Breast epithelium (tissue), 4 donors: Measurements from ENCODE around the gene CFAP100. TPM values are rescaled to one million over a fixed set of nuclear protein-coding genes. Genes with fewer than 3 reads are reported as not detected.

ENCODE experiments used
- DNase-seq, 2 donors: peaks; one replicate each; pipeline ENCODE4 v3.0.0-alpha.2; 2019; ENCODE audit warnings: low spot score in 2 of 2
- H3K27ac ChIP-seq, 2 donors: fragments of 200-600 bp; sonication (generic) in 1 of 2; one replicate each; pipeline ENCODE4 v1.5.1; 2016 to 2019; ENCODE audit warnings: mild to moderate bottlenecking in 1 of 2
- H3K27me3 ChIP-seq, 2 donors: fragments of 200-600 bp; sonication (generic) in 1 of 2; one replicate each; pipeline versions ENCODE4 v1.5.1 to v1.6.0; 2017 to 2019; ENCODE audit warnings: control low read depth in 1 of 2, mild to moderate bottlenecking in 1 of 2
- H3K36me3 ChIP-seq: fragments of 200-600 bp; one replicate; pipeline ENCODE4 v1.5.1; 2019
- H3K4me1 ChIP-seq, 2 donors: fragments of 200-600 bp; sonication (generic); one replicate each; pipeline ENCODE4 v1.5.1; 2016 to 2019; ENCODE audit warnings: control low read depth in 1 of 2
- H3K4me3 ChIP-seq, 3 donors: fragments of 200-600 bp; sonication (generic); 1 replicate in 2 of 3; 2 replicates in 1 of 3; pipeline ENCODE4 v1.5.1; 2016 to 2019; ENCODE audit warnings: mild to moderate bottlenecking in 3 of 3, moderate library complexity in 2 of 3
- H3K9me3 ChIP-seq, 2 donors: fragments of 200-600 bp; sonication (generic) in 1 of 2; one replicate each; pipeline ENCODE4 v1.5.1; 2016 to 2019; ENCODE audit warnings: control low read depth in 1 of 2
- CTCF ChIP-seq, 3 donors: fragments of 450-650 bp; IDR thresholded peaks; one replicate each; pipeline ENCODE4 v1.5.1; 2016 to 2017; ENCODE audit warnings: antibody characterized with exemption in 3 of 3, mild to moderate bottlenecking in 3 of 3, moderate library complexity in 3 of 3
- POLR2A ChIP-seq: fragments of 450-650 bp; IDR thresholded peaks from one replicate; pipeline ENCODE4 v1.6.1; 2016; ENCODE audit warnings: antibody characterized with exemption, mild to moderate bottlenecking, moderate library complexity
- POLR2AphosphoS5 ChIP-seq, 3 donors: sonication (generic); formaldehyde crosslinking; IDR thresholded peaks; one replicate each; pipeline ENCODE4 v1.6.1; 2017; ENCODE audit warnings: antibody characterized with exemption in 3 of 3
- intact Hi-C: fragments of 100-400 bp; cut with DNase I; formaldehyde crosslinking; loops from one replicate; pipeline ENCODE4 v1.15.1; 2023; ENCODE audit warnings: low total_unique reads
- total RNA-seq, 3 donors: library from RNA; depleted of rRNA; stranded (reverse); fragments of >200 nt; gene quantifications; one replicate each; pipeline ENCODE4 v1.1.0, GENCODE V29; 2016

CFAP100 gene
- total RNA-seq, 3 donors from 2014 or later: not detected

GRCh38 chr3:126439346-126439967 is 44.7 kb downstream of the CFAP100 start:
- Histone ChIP-seq H3K4me3 (no peak overlapping the region), H3K27me3 (no peaks in the 10 kb centered on the region), H3K36me3 (no peaks in the 10 kb centered on the region), H3K4me1 (no peaks in the 10 kb centered on the region), H3K27ac (no peak overlapping the region), H3K9me3 (no peaks in the 10 kb centered on the region)
- TF ChIP-seq POLR2AphosphoS5 (IDR thresholded peaks at IDR 0.05) (no peak), CTCF (IDR thresholded peaks at IDR 0.05) (no peak), POLR2A (no peak)
- DNase-seq: no peak
- intact Hi-C loops: no loop called here

GRCh38 chr3:126439968-126440708 is 45.4 kb downstream of the CFAP100 start:
- Histone ChIP-seq H3K27me3 (no peaks in the 10 kb centered on the region), H3K4me1 (no peaks in the 10 kb centered on the region), H3K36me3 (no peaks in the 10 kb centered on the region), H3K9me3 (no peaks in the 10 kb centered on the region), H3K4me3 (no peak overlapping the region), H3K27ac (no peak overlapping the region)
- intact Hi-C loops: no loop called here
- no peak for TF ChIP-seq POLR2A
- no peak for TF ChIP-seq POLR2AphosphoS5 (IDR thresholded peaks at IDR 0.05)
- TF ChIP-seq CTCF (IDR thresholded peaks at IDR 0.05): no peak
- no peak for DNase-seq

GRCh38 chr3:126440709-126440995 is 45.9 kb downstream of the CFAP100 start:
- Histone ChIP-seq H3K4me1 (no peaks in the 10 kb centered on the region), H3K9me3 (no peaks in the 10 kb centered on the region), H3K27me3 (no peaks in the 10 kb centered on the region), H3K4me3 (no peak overlapping the region), H3K36me3 (no peaks in the 10 kb centered on the region), H3K27ac (no peak overlapping the region)
- DNase-seq: no peak
- TF ChIP-seq CTCF (IDR thresholded peaks at IDR 0.05) (no peak), POLR2AphosphoS5 (IDR thresholded peaks at IDR 0.05) (no peak), POLR2A (no peak)
- intact Hi-C loops: no loop called here

- no peak for DNase-seq
- Histone ChIP-seq H3K27me3 (no peaks in the 10 kb centered on the region), H3K27ac (no peak overlapping the region), H3K36me3 (no peaks in the 10 kb centered on the region), H3K4me3 (no peak overlapping the region), H3K9me3 (no peaks in the 10 kb centered on the region), H3K4me1 (no peaks in the 10 kb centered on the region)
- intact Hi-C loops: no loop called here
- no peak for TF ChIP-seq CTCF (IDR thresholded peaks at IDR 0.05)
- no peak for TF ChIP-seq POLR2AphosphoS5 (IDR thresholded peaks at IDR 0.05)
- no peak for TF ChIP-seq POLR2A
Observed at GRCh38 chr3:126441256-126441880, 46.7 kb downstream of the CFAP100 start.
